Keratinocyte (primary cell): ENCODE measurements around the gene TBCD.

Source experiments
- CTCF ChIP-seq, 3 experiments: IDR thresholded peaks in 1 of 3; conservative IDR thresholded peaks in 1 of 3; optimal IDR thresholded peaks in 1 of 3; 2 replicates in 2 of 3; 3 replicates in 1 of 3; pipeline versions ENCODE3 to v1.5.1; 2011; ENCODE audit warnings: low read length in 3 of 3, mild to moderate bottlenecking in 3 of 3, moderate library complexity in 2 of 3, control low read depth in 1 of 3, inconsistent platforms in 1 of 3; ENCODE audit not compliant: insufficient read depth in 2 of 3; ENCODE audit errors: extremely low read depth in 1 of 3
- EZH2 ChIP-seq: IDR thresholded peaks from one replicate; pipeline ENCODE4 v1.6.1; 2012; ENCODE audit warnings: inconsistent platforms, mild to moderate bottlenecking, low read length, moderate library complexity

GRCh38 chr17:82893779-82894178 is 141.9 kb downstream of the TBCD start:
- TF ChIP-seq CTCF (optimal IDR thresholded peaks at IDR 0.05 in 1 of 3, IDR thresholded peaks at IDR 0.05 in 1 of 3, conservative IDR thresholded peaks at IDR 0.05 in 1 of 3; ENCODE audit: extremely low read depth in 1 of 3, insufficient read depth in 2 of 3, low read length in 3 of 3) (no peak), EZH2 (no peak)
